Measurements from ENCODE around the gene CEACAM5. TPM values are rescaled to one million over a fixed set of nuclear protein-coding genes. Genes with fewer than 3 reads are reported as not detected.

Gene CEACAM5
- total RNA-seq, 1 experiment from 2014 or later = 0.46 TPM

GRCh38 chr19:41709951-41710645 lies 1.7 kb downstream of the CEACAM5 start:
- Mint-ChIP-seq H3K4me3 (no peak overlapping the region), H3K27me3 (ENCODE audit: low read depth) (peaks cover 31% of the 10 kb centered on the region), H3K4me1 (0 out of 2 replicates have a peak, but pooled peaks cover 2% of the 10 kb centered on the region), H3K9me3 (no peaks in the 10 kb centered on the region), H3K27ac (no peak overlapping the region), H3K36me3 (no peaks in the 10 kb centered on the region)
- ATAC-seq = no peak
- ChIA-PET POLR2A (no interaction called here), CTCF (interaction anchor here (1.1 to 2.0 kb wide), 5 partner anchors 9 to 139 kb away, joined by 3 to 7 read pairs (median 4); no protein-coding TSS in a partner anchor)
- DNase-seq (ENCODE audit: low spot score) = no peak
- TF ChIP-seq FOXP4 (CRISPR knock-in tag; IDR thresholded peaks at IDR 0.05) (no peak), ESRRA (CRISPR knock-in tag; IDR thresholded peaks at IDR 0.05; ENCODE audit: borderline replicate concordance) (no peak), ERG (CRISPR knock-in tag; IDR thresholded peaks at IDR 0.05) (no peak), PREB (CRISPR knock-in tag; IDR thresholded peaks at IDR 0.05; ENCODE audit: borderline replicate concordance) (no peak), ZNF317 (CRISPR knock-in tag; IDR thresholded peaks at IDR 0.05; ENCODE audit: borderline replicate concordance, low read depth) (no peak), USF1 (CRISPR knock-in tag; IDR thresholded peaks at IDR 0.05) (no peak), RELA (CRISPR knock-in tag; IDR thresholded peaks at IDR 0.05; ENCODE audit: borderline replicate concordance) (no peak), ETV6 (CRISPR knock-in tag; IDR thresholded peaks at IDR 0.05) (no peak), JUN (CRISPR knock-in tag; IDR thresholded peaks at IDR 0.05) (no peak), HMGXB4 (CRISPR knock-in tag; IDR thresholded peaks at IDR 0.05) (no peak), FOXP1 (CRISPR knock-in tag; IDR thresholded peaks at IDR 0.05; ENCODE audit: borderline replicate concordance) (no peak)

GRCh38 chr19:41711376-41712261 lies 3.2 kb downstream of the CEACAM5 start:
- no peak overlapping the region for H3K27ac Mint-ChIP-seq
- POLR2A ChIA-PET = no interaction called here
- H3K36me3 Mint-ChIP-seq = no peaks in the 10 kb centered on the region
- ATAC-seq (no peak), DNase-seq (ENCODE audit: low spot score) (no peak)
- H3K4me3 Mint-ChIP-seq = no peak overlapping the region
- H3K27me3 Mint-ChIP-seq (ENCODE audit: low read depth) = peaks cover 29% of the 10 kb centered on the region
- CTCF ChIA-PET = interaction anchor here (0.7 to 2.0 kb wide), 5 partner anchors 10 to 83 kb away, joined by 3 to 7 read pairs (median 3); no protein-coding TSS in a partner anchor
- H3K9me3 Mint-ChIP-seq = no peaks in the 10 kb centered on the region
- H3K4me1 Mint-ChIP-seq = 0 out of 2 replicates have a peak, but pooled peaks cover 2% of the 10 kb centered on the region
- TF ChIP-seq RORB (CRISPR knock-in tag; IDR thresholded peaks at IDR 0.05) = no peak
- TF ChIP-seq ZNF425 (CRISPR knock-in tag; conservative IDR thresholded peaks at IDR 0.05) = no peak
- no peak for TF ChIP-seq NFE2L1 (CRISPR knock-in tag; IDR thresholded peaks at IDR 0.05)
- TF ChIP-seq GABPB1 (CRISPR knock-in tag; IDR thresholded peaks at IDR 0.05) = no peak
- TF ChIP-seq ATF2 (CRISPR knock-in tag; IDR thresholded peaks at IDR 0.05; ENCODE audit: borderline replicate concordance, low read depth) = no peak
- TF ChIP-seq NFYB (CRISPR knock-in tag; conservative IDR thresholded peaks at IDR 0.05; ENCODE audit: low read depth) = no peak
- no peak for TF ChIP-seq MAX (CRISPR knock-in tag; IDR thresholded peaks at IDR 0.05)
- TF ChIP-seq ATF1 (CRISPR knock-in tag; IDR thresholded peaks at IDR 0.05) = no peak
- no peak for TF ChIP-seq SMAD4 (CRISPR knock-in tag; IDR thresholded peaks at IDR 0.05)

Measured in WTC11 (cell line).